ENCODE results near the gene LRP6. TPM values are rescaled to one million over a fixed set of nuclear protein-coding genes. Genes with fewer than 3 reads are reported as not detected.

Gene LRP6
- total and polyA plus RNA-seq, 2 of the 13 experiments (the other 11 are each of a cell fraction or from before 2014, with no cell fraction given): 33.8 to 42.0 TPM

- no TSS peak for BruUV-seq (replicated peaks)
- ChIA-PET POLR2A (interaction anchor here (0.7 to 1.2 kb wide), 2 partner anchors 11 to 242 kb away, joined by 3 to 4 read pairs; no protein-coding TSS in a partner anchor), CTCF (ENCODE audit: low intra/inter-chr PET ratio, low total read pairs) (no interaction called here)
- Histone ChIP-seq H3K4me1 (ENCODE audit: insufficient read depth, low read length) (peaks cover 39% of the 10 kb centered on the region), H3K9ac (ENCODE audit: insufficient read depth, low read depth, low read length) (peak within 1 kb of the TSS; percentile 31; the same call in 1 of the 2 replicates), H3K27ac (ENCODE audit: extremely low read length, insufficient read depth, low read length) (no peak within 1 kb of the TSS), H3K4me2 (ENCODE audit: low read depth, low read length) (peak within 1 kb of the TSS; percentile 88), H3K9me3 (ENCODE audit: low read length) (no peaks in the 10 kb centered on the region), H3K4me3 (replicated peaks in 1 of 3; ENCODE audit: insufficient read depth in 1 of 3, low read depth in 2 of 3, low read length in 3 of 3) (peak within 1 kb of the TSS; percentile 46 to 74 (median 49)), H3K36me3 (replicated peaks in 1 of 2; ENCODE audit: control insufficient read depth in 1 of 2, insufficient read depth in 2 of 2, low read length in 2 of 2) (no peaks in the 10 kb centered on the region), H3K27me3 (ENCODE audit: control insufficient read depth in 1 of 2, insufficient read depth in 2 of 2, low read length in 2 of 2) (peaks cover 5 to 21% of the 10 kb centered on the region in 2 experiments; a peak in 2 of 5 replicates), H2AFZ (ENCODE audit: low read length) (peak within 1 kb of the TSS; percentile 58), H3K79me2 (ENCODE audit: insufficient read depth, low read length) (no peaks in the 10 kb centered on the region), H4K20me1 (ENCODE audit: insufficient read depth, low read length) (no peaks in the 10 kb centered on the region)
- ATAC-seq (peak; percentile 69), DNase-seq (ENCODE audit: low spot score) (peak; percentile 59), FAIRE-seq (no peak)
- WGBS (ENCODE audit: low lambda C conversion rate): 2% methylated on average over 12 of the region's 12 CpGs
- in situ Hi-C loops (cut with HindIII; ENCODE audit: extremely low pct_ligation_motif_present, low pct_unique_long_range_greater_than_20kb) (no loop called here), intact Hi-C loops (cut with micrococcal nuclease; ENCODE audit: unreplicated experiment) (no loop called here)
- TF ChIP-seq, protein P1, sequence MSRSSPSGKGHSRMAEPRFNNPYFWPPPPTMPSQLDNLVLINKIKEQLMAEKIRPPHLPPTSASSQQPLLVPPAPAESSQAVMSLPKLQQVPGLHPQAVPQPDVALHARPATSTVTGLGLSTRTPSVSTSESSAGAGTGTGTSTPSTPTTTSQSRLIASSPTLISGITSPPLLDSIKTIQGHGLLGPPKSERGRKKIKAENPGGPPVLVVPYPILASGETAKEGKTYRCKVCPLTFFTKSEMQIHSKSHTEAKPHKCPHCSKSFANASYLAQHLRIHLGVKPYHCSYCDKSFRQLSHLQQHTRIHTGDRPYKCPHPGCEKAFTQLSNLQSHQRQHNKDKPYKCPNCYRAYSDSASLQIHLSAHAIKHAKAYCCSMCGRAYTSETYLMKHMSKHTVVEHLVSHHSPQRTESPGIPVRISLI (CRISPR knock-in tag; IDR thresholded peaks at IDR 0.05; ENCODE audit: borderline replicate concordance): peak; percentile 90
- TF ChIP-seq PAXIP1 (CRISPR knock-in tag; conservative IDR thresholded peaks at IDR 0.05) (peak; percentile 49), AHDC1 (CRISPR knock-in tag; IDR thresholded peaks at IDR 0.05; ENCODE audit: borderline replicate concordance) (peak; percentile 29; the same call in 1 of the 2 replicates), SAP130 (CRISPR knock-in tag; IDR thresholded peaks at IDR 0.05; ENCODE audit: low read depth) (0 out of 2 replicates have a peak, but pooled peaks have one; percentile 12), ZNF724P (CRISPR knock-in tag; IDR thresholded peaks at IDR 0.05; ENCODE audit: borderline replicate concordance) (no peak), SIX1 (CRISPR knock-in tag; IDR thresholded peaks at IDR 0.05; ENCODE audit: borderline replicate concordance) (peak; percentile 55; the same call in 1 of the 2 replicates), NFIC (IDR thresholded peaks at IDR 0.05; ENCODE audit: low read length) (no peak), FOXP4 (CRISPR knock-in tag; IDR thresholded peaks at IDR 0.05) (peak; percentile 73), NCOA1 (CRISPR knock-in tag; IDR thresholded peaks at IDR 0.05) (no peak)
Measured at GRCh38 chr12:12070674-12071656, 195.9 kb downstream of the LRP6 start, which contains the start of gene BCL2L14. BCL2L14 (plus strand) TSS chr12:12070939; CDS start chr12:12079306, 8,367 bp downstream.

All from HepG2 (cell line).